Liver (tissue), 9 donors: ENCODE measurements around the gene CFAP221. TPM values are rescaled to one million over a fixed set of nuclear protein-coding genes. Genes with fewer than 3 reads are reported as not detected.

ENCODE experiments used
- DNase-seq: peaks from one replicate; pipeline ENCODE4 v3.0.0-alpha.2; 2017; ENCODE audit warnings: low spot score
- H3K27ac ChIP-seq, 2 donors: one replicate each; pipeline ENCODE4 v1.7.0; 2013; ENCODE audit warnings: inconsistent platforms in 2 of 2, low read length in 2 of 2, control low read depth in 1 of 2, low read depth in 1 of 2, mild to moderate bottlenecking in 1 of 2
- H3K27me3 ChIP-seq, 4 donors: one replicate each; pipeline versions ENCODE4 v1.6.1 to v1.7.0; 2013; ENCODE audit warnings: low read length in 3 of 4, inconsistent platforms in 1 of 4, mild to moderate bottlenecking in 1 of 4, moderate library complexity in 1 of 4; ENCODE audit not compliant: control insufficient read depth in 4 of 4, insufficient read depth in 4 of 4
- H3K36me3 ChIP-seq, 4 donors: one replicate each; pipeline versions ENCODE4 v1.6.1 to v1.7.0; 2013; ENCODE audit warnings: low read length in 3 of 4, mild to moderate bottlenecking in 3 of 4, low read depth in 1 of 4, moderate library complexity in 1 of 4; ENCODE audit not compliant: control insufficient read depth in 4 of 4, insufficient read depth in 3 of 4
- H3K4me1 ChIP-seq, 4 donors: one replicate each; pipeline versions ENCODE4 v1.6.1 to v1.7.0; 2013; ENCODE audit warnings: low read length in 3 of 4, mild to moderate bottlenecking in 3 of 4, moderate library complexity in 1 of 4; ENCODE audit not compliant: control insufficient read depth in 4 of 4, insufficient read depth in 4 of 4
- H3K4me3 ChIP-seq, 3 donors: one replicate each; pipeline versions ENCODE4 v1.6.1 to v1.7.0; 2013; ENCODE audit warnings: low read length in 3 of 3, control low read depth in 1 of 3, low read depth in 1 of 3, mild to moderate bottlenecking in 1 of 3
- H3K9ac ChIP-seq, 2 donors: one replicate each; pipeline ENCODE4 v1.7.0; 2013; ENCODE audit warnings: low read length in 2 of 2, mild to moderate bottlenecking in 2 of 2, moderate library complexity in 2 of 2, control low read depth in 1 of 2, low read depth in 1 of 2
- H3K9me3 ChIP-seq, 4 donors: one replicate each; pipeline versions ENCODE4 v1.6.1 to v1.7.0; 2013; ENCODE audit warnings: low read length in 3 of 4; ENCODE audit not compliant: control insufficient read depth in 4 of 4
- ATF3 ChIP-seq: IDR thresholded peaks from 2 replicates; pipeline ENCODE4 v1.6.1; 2016; ENCODE audit warnings: antibody characterized with exemption
- CTCF ChIP-seq: fragments of 150-350 bp; IDR thresholded peaks from 2 replicates; pipeline ENCODE4 v1.5.1; 2017; ENCODE audit warnings: improper control_type of control experiment, low read depth, low read length; ENCODE audit not compliant: missing input control
- EGR1 ChIP-seq, 2 donors: IDR thresholded peaks; 2 replicates each; pipeline ENCODE4 v1.6.1; 2016 to 2018; ENCODE audit warnings: antibody characterized with exemption in 2 of 2, low read depth in 2 of 2
- FOXA1 ChIP-seq: IDR thresholded peaks from 2 replicates; pipeline ENCODE4 v1.6.1; 2016; ENCODE audit warnings: antibody characterized with exemption
- FOXA2 ChIP-seq: IDR thresholded peaks from 2 replicates; pipeline ENCODE4 v1.6.1; 2016; ENCODE audit warnings: antibody characterized with exemption
- GABPA ChIP-seq, 2 donors: IDR thresholded peaks in 1 of 2; conservative IDR thresholded peaks in 1 of 2; 2 replicates each; pipeline ENCODE4 v1.6.1; 2016; ENCODE audit warnings: antibody characterized with exemption in 2 of 2, mild to moderate bottlenecking in 1 of 2, moderate library complexity in 1 of 2
- HNF4G ChIP-seq: IDR thresholded peaks from 2 replicates; pipeline ENCODE4 v1.6.1; 2016; ENCODE audit warnings: antibody characterized with exemption
- JUND ChIP-seq, 2 donors: IDR thresholded peaks; 2 replicates each; pipeline ENCODE4 v1.6.1; 2016; ENCODE audit warnings: antibody characterized with exemption in 2 of 2
- MAX ChIP-seq: IDR thresholded peaks from 2 replicates; pipeline ENCODE4 v1.6.1; 2016; ENCODE audit warnings: antibody characterized with exemption
- NR2F2 ChIP-seq: IDR thresholded peaks from 2 replicates; pipeline ENCODE4 v1.6.1; 2016; ENCODE audit warnings: antibody characterized with exemption
- RAD21 ChIP-seq, 2 donors: IDR thresholded peaks; 2 replicates each; pipeline ENCODE4 v1.6.1; 2016; ENCODE audit warnings: antibody characterized with exemption in 2 of 2, mild to moderate bottlenecking in 2 of 2
- REST ChIP-seq: IDR thresholded peaks from 2 replicates; pipeline ENCODE4 v1.6.1; 2016; ENCODE audit warnings: antibody characterized with exemption, mild to moderate bottlenecking
- RXRA ChIP-seq, 2 donors: IDR thresholded peaks; 2 replicates each; pipeline ENCODE4 v1.6.1; 2017 to 2018; ENCODE audit warnings: antibody characterized with exemption in 2 of 2, mild to moderate bottlenecking in 1 of 2
- SP1 ChIP-seq: IDR thresholded peaks from 2 replicates; pipeline ENCODE4 v1.6.1; 2018; ENCODE audit warnings: antibody characterized with exemption, mild to moderate bottlenecking
- TAF1 ChIP-seq: conservative IDR thresholded peaks from 2 replicates; pipeline ENCODE4 v1.6.1; 2016; ENCODE audit warnings: antibody characterized with exemption, mild to moderate bottlenecking
- YY1 ChIP-seq: IDR thresholded peaks from 2 replicates; pipeline ENCODE4 v1.6.1; 2016; ENCODE audit warnings: antibody characterized with exemption, mild to moderate bottlenecking
- WGBS: extraction: QIAGEN DNeasy Blood & Tissue Kit; methylation state at CpG from one replicate; pipeline ENCODE4 v1.1.7; 2013; 5-methylcytosine and 5-hydroxymethylcytosine counted together
- polyA plus RNA-seq, 2 donors: library from polyadenylated mRNA; stranded (reverse) in 1 of 2; unstranded in 1 of 2; fragments of 200-250 nt in 1 of 2; fragments of >200 nt in 1 of 2; fragmentation: Nextera tagmentation in 1 of 2; extraction: Ambion mirVana in 1 of 2; gene quantifications; one replicate each; pipeline versions ENCODE4 v1.2.1 to v1.2.3, GENCODE V29; 2013 to 2015
- total RNA-seq, 2 donors: library from RNA; depleted of rRNA; stranded (reverse); fragments of >200 nt; gene quantifications; one replicate each; pipeline ENCODE4 v1.2.3, GENCODE V29; 2014
- donor health status: healthy.
- donor health status: healthy.
- donor health status: healthy.
- donor health status: healthy.
- donor health status: healthy.

CFAP221 gene
- total and polyA plus RNA-seq, 4 donors: 0.23 to 3.1 (median 1.2) TPM

GRCh38 chr2:119513832-119514231 lies 30.4 kb upstream of the CFAP221 start:
- no peaks in the 10 kb centered on the region for H3K27me3 ChIP-seq
- 56% methylated on average over 1 of the region's 1 CpG for WGBS
- H3K36me3 ChIP-seq: no peaks in the 10 kb centered on the region
- TF ChIP-seq JUND (IDR thresholded peaks at IDR 0.05) (no peak), CTCF (no peak), HNF4G (no peak), SP1 (no peak), YY1 (no peak), EGR1 (IDR thresholded peaks at IDR 0.05; ENCODE audit: low read depth in 2 of 2) (no peak), FOXA1 (no peak), FOXA2 (no peak), GABPA (IDR thresholded peaks at IDR 0.05 in 1 of 2, conservative IDR thresholded peaks at IDR 0.05 in 1 of 2) (no peak), TAF1 (no peak), RAD21 (IDR thresholded peaks at IDR 0.05) (no peak), RXRA (IDR thresholded peaks at IDR 0.05) (no peak), MAX (no peak), NR2F2 (no peak)
- no peaks in the 10 kb centered on the region for H3K9me3 ChIP-seq
- H3K27ac ChIP-seq: no peak overlapping the region
- no peak overlapping the region for H3K9ac ChIP-seq
- no peaks in the 10 kb centered on the region for H3K4me1 ChIP-seq
- no peak for DNase-seq
- no peak overlapping the region for H3K4me3 ChIP-seq

- 95% methylated on average over 2 of the region's 2 CpGs for WGBS
- no peak overlapping the region for H3K27ac ChIP-seq
- no peak for DNase-seq
- no peaks in the 10 kb centered on the region for H3K27me3 ChIP-seq
- H3K9me3 ChIP-seq: no peaks in the 10 kb centered on the region
- H3K9ac ChIP-seq: no peak overlapping the region
- H3K4me1 ChIP-seq: no peaks in the 10 kb centered on the region
- TF ChIP-seq CTCF: no peak
- no peak for TF ChIP-seq REST
- TF ChIP-seq JUND (IDR thresholded peaks at IDR 0.05): no peak
- TF ChIP-seq ATF3: no peak
- no peak for TF ChIP-seq SP1
- no peak for TF ChIP-seq YY1
- no peak for TF ChIP-seq TAF1
- H3K36me3 ChIP-seq: no peaks in the 10 kb centered on the region
- no peak overlapping the region for H3K4me3 ChIP-seq
These were observed 28.1 kb upstream of the CFAP221 start for GRCh38 chr2:119516121-119516520.
